Measurements from ENCODE around the gene ERGIC1.

The ERGIC1 gene

DNA sequence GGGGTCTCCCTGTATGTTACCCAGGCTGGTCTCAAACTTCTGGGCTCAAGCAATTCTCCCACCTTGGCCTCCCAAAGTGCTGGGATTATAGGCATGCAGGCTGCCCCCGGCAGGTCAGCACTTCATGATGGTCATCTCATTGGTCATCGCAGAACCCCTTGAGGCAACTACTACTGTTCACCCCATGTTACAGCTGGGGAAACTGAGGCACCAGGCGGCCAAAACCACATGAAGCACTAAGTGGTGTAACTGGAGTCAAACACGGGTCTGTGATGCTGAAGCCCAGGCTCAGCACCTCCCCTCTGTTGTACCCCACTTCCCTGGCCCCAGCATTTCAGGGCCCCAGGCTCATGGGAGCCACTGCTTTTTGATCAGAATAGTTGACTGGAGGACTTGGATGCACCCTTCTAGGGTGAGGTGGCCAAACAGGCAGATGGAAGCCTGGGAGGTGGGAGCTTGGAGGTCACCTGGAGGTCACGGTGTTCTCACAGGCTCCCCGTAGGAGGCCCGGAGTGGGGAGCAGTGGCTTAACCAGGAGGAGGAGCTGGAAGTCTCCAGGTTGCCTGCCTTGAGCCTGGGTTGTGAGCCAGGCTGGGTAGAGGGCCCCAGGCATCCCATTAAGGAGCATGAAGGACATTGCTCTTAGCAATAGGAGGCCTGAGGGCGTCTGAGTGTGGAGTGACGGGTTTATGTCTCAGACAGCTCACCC lies 67.9 kb downstream of the ERGIC1 start:
- DNase-seq (ENCODE audit: low read depth, low spot score): no peak

DNA sequence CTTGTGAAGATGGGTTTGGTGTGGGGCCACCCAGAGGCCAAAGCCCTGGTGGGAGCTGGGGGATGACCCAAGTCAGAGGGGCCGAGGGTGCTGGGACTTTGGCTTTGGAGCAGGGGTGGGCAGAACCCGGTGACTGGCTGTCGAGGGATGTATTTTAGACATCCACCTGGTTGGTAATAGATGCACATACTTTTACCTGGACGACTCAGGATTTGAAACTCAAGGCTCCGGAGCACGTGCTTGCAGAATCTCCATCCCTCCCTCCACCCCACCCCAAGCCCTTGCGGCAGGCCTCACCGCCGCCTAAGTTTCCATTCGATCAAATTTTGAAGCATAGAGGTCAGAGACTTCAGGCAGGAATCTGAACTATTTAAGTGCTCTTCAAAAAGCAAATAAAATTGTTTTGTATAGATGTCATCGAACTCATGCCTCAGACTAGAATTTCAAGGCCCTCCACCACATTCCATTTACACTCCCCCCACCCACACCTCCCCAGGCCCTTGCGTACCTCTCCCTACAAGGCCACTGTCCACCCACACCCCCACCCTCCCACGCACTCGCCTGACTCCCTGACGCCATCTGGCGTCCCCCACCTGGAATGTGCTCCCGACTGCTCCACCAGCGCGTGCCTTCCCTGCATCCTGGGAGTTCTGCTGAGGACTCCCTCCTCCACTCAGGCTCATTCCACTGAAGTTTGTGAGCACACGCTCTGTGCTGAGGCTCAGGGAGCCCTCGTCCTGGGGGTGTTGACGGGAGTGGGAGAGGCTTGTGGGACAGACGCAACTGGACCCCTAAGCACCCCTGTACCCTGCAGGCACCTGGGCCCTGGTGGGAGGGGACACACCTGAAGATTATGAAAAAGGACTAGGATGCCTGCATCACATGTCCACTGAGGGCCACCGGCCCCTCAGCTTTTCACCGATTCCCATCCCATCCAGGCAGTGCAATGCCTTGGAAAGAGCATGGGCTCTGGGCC lies 68.7 kb downstream of the ERGIC1 start:
- no peak for DNase-seq (ENCODE audit: low read depth, low spot score)

- no peak for DNase-seq (ENCODE audit: low read depth, low spot score)
These were observed 69.7 kb downstream of the ERGIC1 start for GRCh38 chr5:172903790-172904189.

DNA sequence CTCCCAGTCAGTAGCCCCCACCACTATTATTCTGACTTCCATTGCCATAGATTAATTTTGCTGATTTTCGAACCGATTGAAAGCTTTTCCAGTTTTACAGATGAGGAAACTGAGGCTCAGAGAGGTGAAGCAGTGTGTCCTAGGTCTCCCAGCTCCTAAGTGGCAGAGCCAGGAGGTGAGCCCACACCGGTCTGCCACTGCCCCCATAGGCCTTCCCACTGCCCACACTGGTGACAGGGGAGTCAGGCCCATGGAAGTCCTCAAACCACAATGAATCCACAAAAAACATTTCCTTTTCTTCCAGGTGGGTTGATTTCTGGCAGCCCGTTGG lies 70.2 kb downstream of the ERGIC1 start:
- no peak for DNase-seq (ENCODE audit: low read depth, low spot score)

DNA sequence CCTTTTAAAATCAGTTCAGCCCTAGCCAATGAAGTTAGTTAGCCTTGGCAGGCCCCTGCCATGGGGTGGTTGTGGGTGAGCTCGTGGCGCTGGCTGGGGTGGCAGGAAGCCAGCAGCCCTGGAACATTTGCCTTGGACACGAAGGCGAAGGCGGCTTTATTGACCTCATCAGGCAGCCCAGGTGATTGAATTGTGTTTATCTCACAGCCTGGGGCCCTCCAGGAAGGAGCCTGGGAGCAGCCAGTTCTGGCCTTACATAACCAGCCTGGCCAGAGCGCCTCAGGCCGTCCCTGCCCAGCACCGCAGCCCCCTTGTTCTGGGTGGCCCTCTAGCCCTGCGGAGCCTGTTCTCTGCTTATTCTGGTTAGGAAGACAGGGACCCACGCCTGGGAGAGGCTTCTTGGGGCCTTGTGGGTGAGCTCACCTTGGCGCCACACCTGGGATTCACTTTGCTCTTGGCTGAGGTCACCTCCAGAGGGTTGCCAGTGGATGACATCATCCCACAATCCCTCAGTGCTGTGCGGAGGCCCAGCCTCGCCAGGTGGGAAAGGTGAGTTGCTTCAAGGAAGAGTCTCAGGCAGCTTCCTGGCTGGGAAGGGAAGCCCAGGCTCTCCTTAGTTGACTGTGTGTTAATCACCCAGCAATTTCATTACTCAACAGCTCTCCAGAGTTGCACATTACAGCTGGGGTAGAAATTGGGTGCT lies 70.7 kb downstream of the ERGIC1 start:
- no peak for DNase-seq (ENCODE audit: low read depth, low spot score)

GRCh38 chr5:172905346-172906140 lies 71.5 kb downstream of the ERGIC1 start:
- no peak for DNase-seq (ENCODE audit: low read depth, low spot score)

- DNase-seq (ENCODE audit: low read depth, low spot score): no peak
These were observed 72.4 kb downstream of the ERGIC1 start for GRCh38 chr5:172906436-172906835.

DNA sequence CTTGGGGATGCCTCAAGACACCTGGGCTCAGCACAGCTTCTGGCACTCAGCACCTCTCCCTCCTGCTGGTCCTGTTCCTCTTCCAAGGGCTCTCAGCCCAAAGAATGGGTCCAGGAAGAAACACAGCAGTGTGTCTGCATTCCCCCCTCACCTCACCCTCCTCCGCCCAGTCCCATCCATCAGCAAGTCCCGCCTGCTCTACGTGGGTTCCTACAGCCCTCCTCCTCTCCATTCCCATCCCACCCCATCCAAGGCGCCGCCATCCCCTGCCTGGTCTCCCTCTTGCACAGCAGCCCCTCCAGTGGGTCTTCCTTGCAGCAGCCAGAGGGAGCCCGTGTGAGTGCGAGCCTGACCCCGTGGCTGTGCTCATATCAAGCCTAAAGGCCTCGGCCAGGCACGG lies 72.8 kb downstream of the ERGIC1 start:
- DNase-seq (ENCODE audit: low read depth, low spot score): no peak

GRCh38 chr5:172907657-172908056 lies 73.6 kb downstream of the ERGIC1 start:
- no peak for DNase-seq (ENCODE audit: low read depth, low spot score)

GRCh38 chr5:172908662-172909061 lies 74.6 kb downstream of the ERGIC1 start:
- DNase-seq (ENCODE audit: low read depth, low spot score): no peak

DNA sequence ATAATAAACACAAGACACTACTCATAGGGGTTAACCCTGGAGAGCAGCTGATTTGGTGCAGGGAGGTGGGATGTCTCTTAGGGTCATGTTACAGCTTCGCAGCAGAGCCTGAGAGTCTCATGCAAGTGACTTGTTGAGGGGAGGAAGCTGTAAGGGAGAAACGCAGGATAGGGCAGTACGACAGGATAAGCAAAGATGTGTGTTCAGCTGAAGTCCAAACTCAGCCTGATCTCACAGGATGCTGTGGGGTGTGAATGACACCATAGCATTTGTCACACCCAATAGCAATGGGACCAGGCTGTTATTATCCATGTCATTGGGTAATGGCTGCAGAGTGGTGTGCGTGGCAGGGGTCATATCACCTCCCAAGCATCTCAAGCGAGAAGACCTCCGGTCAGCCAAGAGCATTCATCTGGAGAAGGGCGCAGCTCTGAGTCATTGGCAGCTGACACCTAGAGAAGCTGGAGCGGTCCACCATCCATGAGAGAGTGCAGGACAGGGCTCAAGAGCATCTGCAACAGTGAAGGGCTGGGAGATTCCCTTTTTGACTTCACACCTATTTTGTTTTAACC lies 76.0 kb downstream of the ERGIC1 start:
- no peak for DNase-seq (ENCODE audit: low read depth, low spot score)

DNA sequence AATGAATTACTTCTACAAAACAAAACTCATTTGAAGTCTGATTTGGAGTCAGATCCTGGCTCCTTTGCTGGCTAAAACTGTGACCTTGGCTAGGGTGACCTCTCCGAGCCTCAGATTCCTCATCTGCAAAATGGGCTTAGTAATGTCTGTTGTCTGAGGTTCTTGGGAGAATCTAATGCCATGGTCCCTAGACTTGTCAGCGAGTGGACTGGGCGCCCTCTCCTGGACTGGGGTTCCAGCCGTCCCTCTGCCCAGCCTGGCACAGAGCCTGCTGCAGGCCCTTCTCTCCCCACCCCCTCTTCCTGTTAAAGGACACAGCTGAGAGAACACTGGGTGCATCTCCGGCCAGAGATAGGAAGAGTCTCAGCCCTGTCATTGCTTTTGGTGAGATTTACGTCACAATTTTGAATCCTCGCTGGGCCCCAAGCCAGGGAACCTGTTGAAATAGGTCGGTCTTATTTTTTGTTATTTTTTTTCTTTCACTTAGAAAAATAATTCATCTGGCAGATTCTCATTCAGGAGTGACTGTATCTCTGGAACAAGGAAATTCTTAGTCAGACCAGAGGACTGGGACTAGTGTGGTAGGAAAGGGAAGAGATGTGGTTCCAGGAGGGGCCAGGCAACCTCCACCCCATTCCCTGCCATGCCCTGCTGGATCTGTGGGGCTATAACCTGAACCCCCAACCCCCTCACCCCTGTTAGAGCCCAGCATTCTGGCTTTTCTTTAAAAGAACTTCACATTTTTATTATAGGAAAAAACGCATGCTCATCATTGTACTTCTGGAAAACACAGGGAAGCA lies 77.0 kb downstream of the ERGIC1 start:
- DNase-seq (ENCODE audit: low read depth, low spot score): no peak

GRCh38 chr5:172911628-172911880 lies 77.5 kb downstream of the ERGIC1 start:
- DNase-seq (ENCODE audit: low read depth, low spot score): no peak

- no peak for DNase-seq (ENCODE audit: low read depth, low spot score)
These were observed 77.9 kb downstream of the ERGIC1 start for GRCh38 chr5:172911976-172912375.

DNA sequence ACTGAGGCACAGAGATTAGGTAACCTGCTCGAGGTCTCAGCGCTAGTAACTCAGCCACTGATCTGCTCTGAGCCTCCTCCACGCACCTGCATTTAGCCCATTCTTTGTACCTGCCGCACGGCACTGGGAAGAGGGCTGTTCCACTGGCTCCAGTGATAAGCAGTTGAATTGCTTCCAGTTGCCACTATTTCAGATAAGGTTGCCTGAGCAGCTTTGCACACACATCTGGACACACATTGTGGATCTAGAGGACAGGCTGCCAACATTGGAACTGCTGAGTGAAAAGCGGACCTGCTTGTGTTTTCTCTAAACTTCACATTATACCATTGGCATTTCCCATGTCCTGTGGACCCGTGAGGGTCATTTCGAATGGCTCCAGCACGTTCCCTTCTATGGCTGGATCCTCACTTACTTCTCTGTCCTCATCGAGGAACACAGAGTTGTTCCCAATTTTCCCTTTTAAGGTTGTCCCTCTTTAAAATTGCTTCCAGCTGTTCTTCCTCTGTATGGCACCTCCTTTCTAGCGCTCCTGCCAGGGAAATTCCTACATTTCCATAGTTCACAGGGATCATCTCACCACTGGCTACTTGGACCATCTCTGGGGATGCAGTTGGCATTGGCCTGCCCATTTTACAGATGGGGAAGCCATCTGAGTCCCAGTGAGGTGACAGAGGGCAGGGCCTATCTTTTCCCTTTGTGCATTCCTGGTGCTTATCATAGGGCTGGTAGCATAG lies 79.2 kb downstream of the ERGIC1 start:
- DNase-seq (ENCODE audit: low read depth, low spot score): no peak

DNA sequence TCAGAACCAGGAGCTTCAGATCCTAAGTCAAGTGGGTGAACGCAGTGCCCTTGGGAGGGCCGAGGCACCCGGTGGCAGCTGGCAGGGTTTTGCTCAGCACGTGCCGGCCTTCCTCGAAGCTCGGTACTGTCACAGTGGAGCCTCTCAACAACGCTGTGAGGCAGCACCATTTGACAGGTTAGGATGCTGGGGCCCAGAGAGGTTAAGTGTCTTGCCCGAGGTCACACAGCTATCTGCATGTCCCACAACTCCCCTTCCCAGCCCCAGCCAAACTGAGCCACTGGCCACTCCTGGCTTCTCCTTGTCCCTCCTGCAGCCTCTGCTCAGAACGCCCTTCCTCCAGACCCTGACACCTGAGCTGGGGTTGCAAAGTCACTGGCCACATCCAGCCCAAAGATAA lies 81.5 kb downstream of the ERGIC1 start:
- DNase-seq (ENCODE audit: low read depth, low spot score): no peak

DNA sequence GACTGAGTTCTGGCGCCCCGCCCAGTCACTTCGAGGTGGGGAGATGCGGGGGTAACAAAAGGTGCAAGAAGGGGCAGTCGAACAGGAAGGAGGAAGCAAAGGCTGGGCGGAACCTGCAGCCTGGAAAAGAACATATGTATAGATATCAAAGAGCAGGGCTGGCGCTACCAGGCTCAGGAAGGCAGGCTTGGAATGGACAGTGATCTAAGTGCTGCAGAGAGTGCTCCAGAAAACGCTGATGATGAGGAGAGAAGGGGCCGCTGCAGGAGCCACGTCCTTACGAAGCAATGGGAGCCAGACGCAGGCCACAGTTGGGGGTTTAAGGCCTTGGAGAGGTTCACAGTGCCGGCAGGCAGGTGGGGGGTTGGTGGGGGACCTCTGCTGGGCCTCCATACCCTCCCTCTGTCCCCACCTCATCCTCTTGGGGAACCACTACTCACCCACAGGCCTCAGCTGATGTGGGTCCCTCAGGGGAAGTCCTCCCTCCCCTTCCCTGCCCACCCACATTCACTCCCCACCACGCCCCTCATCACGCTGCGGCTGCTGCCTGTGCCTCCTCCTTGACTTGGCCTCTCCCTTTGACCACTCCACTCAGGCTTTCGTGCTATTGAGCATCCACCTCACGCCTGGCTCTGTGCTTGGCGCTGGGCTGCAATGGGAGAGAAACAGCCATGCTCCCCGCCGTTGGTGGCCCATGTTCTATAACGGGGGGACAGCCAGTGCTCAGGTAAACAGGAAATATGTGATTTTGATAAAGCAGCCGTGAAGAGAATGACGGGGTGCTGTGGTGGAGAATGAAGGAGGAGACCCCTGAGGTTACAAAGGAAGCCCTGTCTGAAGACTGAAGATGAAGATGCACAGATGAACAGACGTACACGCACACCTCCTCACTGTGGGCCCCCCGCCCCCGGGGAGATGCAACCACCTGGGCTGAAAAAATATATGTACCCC lies 84.6 kb downstream of the ERGIC1 start:
- DNase-seq (ENCODE audit: low read depth, low spot score): no peak

- DNase-seq (ENCODE audit: low read depth, low spot score): no peak
These were observed 85.7 kb downstream of the ERGIC1 start for GRCh38 chr5:172919525-172920446.
